ENCODE results near the gene LRP10. TPM values are rescaled to one million over a fixed set of nuclear protein-coding genes. Genes with fewer than 3 reads are reported as not detected.

The LRP10 gene
- total and polyA plus RNA-seq, 2 of the 8 experiments (the other 6 are each of a cell fraction or from before 2014, with no cell fraction given): 12.4 to 15.6 TPM

DNA sequence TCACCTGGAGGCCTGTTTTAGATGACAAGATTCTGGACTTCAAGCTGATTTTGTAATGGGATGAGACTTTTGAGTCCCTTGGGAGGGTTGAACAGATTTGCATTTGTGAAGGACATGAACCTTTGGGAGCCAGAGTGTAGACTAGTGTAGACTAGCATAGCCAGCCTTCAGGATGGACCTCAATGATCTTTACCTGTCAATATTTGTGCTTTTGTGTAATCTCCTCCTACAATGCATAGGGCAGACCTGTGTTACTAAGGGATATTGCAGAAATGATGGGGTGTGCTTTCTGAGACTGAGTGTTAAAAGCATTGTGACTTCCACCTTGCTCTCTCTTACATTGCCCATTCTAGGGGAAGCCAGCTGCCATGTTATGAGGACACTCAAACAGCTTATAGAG is 9.9 kb upstream of the LRP10 start (continued):
- TF ChIP-seq, protein P1, sequence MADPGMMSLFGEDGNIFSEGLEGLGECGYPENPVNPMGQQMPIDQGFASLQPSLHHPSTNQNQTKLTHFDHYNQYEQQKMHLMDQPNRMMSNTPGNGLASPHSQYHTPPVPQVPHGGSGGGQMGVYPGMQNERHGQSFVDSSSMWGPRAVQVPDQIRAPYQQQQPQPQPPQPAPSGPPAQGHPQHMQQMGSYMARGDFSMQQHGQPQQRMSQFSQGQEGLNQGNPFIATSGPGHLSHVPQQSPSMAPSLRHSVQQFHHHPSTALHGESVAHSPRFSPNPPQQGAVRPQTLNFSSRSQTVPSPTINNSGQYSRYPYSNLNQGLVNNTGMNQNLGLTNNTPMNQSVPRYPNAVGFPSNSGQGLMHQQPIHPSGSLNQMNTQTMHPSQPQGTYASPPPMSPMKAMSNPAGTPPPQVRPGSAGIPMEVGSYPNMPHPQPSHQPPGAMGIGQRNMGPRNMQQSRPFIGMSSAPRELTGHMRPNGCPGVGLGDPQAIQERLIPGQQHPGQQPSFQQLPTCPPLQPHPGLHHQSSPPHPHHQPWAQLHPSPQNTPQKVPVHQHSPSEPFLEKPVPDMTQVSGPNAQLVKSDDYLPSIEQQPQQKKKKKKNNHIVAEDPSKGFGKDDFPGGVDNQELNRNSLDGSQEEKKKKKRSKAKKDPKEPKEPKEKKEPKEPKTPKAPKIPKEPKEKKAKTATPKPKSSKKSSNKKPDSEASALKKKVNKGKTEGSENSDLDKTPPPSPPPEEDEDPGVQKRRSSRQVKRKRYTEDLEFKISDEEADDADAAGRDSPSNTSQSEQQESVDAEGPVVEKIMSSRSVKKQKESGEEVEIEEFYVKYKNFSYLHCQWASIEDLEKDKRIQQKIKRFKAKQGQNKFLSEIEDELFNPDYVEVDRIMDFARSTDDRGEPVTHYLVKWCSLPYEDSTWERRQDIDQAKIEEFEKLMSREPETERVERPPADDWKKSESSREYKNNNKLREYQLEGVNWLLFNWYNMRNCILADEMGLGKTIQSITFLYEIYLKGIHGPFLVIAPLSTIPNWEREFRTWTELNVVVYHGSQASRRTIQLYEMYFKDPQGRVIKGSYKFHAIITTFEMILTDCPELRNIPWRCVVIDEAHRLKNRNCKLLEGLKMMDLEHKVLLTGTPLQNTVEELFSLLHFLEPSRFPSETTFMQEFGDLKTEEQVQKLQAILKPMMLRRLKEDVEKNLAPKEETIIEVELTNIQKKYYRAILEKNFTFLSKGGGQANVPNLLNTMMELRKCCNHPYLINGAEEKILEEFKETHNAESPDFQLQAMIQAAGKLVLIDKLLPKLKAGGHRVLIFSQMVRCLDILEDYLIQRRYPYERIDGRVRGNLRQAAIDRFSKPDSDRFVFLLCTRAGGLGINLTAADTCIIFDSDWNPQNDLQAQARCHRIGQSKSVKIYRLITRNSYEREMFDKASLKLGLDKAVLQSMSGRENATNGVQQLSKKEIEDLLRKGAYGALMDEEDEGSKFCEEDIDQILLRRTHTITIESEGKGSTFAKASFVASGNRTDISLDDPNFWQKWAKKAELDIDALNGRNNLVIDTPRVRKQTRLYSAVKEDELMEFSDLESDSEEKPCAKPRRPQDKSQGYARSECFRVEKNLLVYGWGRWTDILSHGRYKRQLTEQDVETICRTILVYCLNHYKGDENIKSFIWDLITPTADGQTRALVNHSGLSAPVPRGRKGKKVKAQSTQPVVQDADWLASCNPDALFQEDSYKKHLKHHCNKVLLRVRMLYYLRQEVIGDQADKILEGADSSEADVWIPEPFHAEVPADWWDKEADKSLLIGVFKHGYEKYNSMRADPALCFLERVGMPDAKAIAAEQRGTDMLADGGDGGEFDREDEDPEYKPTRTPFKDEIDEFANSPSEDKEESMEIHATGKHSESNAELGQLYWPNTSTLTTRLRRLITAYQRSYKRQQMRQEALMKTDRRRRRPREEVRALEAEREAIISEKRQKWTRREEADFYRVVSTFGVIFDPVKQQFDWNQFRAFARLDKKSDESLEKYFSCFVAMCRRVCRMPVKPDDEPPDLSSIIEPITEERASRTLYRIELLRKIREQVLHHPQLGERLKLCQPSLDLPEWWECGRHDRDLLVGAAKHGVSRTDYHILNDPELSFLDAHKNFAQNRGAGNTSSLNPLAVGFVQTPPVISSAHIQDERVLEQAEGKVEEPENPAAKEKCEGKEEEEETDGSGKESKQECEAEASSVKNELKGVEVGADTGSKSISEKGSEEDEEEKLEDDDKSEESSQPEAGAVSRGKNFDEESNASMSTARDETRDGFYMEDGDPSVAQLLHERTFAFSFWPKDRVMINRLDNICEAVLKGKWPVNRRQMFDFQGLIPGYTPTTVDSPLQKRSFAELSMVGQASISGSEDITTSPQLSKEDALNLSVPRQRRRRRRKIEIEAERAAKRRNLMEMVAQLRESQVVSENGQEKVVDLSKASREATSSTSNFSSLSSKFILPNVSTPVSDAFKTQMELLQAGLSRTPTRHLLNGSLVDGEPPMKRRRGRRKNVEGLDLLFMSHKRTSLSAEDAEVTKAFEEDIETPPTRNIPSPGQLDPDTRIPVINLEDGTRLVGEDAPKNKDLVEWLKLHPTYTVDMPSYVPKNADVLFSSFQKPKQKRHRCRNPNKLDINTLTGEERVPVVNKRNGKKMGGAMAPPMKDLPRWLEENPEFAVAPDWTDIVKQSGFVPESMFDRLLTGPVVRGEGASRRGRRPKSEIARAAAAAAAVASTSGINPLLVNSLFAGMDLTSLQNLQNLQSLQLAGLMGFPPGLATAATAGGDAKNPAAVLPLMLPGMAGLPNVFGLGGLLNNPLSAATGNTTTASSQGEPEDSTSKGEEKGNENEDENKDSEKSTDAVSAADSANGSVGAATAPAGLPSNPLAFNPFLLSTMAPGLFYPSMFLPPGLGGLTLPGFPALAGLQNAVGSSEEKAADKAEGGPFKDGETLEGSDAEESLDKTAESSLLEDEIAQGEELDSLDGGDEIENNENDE (IDR thresholded peaks at IDR 0.05; ENCODE audit: insufficient replicate concordance, low read length): no peak
- TF ChIP-seq BRCA1 (IDR thresholded peaks at IDR 0.05; ENCODE audit: low read depth, low read length): no peak
- TF ChIP-seq CEBPB (IDR thresholded peaks at IDR 0.05; ENCODE audit: low read depth, low read length): no peak
